GM10847 (cell line): ENCODE data around the gene MAGI2.

ENCODE experiments used
- POLR2A ChIP-seq: IDR thresholded peaks from 2 replicates; pipeline ENCODE4 v1.6.1; 2011; ENCODE audit not compliant: insufficient read length; ENCODE audit errors: extremely low read depth

The MAGI2 gene

DNA sequence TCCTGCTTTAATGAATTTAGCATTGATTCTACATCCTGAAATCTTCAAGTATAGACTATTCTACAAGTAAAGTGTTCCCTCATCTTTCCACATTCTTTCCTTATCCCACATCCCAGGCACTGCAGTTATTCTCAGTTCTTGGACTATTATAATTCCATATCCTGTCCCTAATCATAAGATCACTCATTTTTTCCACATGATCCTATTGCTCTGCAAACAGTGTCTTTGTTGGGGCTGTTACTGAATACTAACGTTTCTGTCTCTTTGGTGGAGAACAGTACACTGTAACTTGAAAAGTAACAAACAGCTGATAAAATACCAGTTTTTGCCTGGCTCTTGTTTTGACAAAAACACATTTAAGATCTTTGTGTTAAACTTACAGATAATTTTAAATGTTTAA lies 769.9 kb downstream of the MAGI2 start:
- no peak for TF ChIP-seq POLR2A

DNA sequence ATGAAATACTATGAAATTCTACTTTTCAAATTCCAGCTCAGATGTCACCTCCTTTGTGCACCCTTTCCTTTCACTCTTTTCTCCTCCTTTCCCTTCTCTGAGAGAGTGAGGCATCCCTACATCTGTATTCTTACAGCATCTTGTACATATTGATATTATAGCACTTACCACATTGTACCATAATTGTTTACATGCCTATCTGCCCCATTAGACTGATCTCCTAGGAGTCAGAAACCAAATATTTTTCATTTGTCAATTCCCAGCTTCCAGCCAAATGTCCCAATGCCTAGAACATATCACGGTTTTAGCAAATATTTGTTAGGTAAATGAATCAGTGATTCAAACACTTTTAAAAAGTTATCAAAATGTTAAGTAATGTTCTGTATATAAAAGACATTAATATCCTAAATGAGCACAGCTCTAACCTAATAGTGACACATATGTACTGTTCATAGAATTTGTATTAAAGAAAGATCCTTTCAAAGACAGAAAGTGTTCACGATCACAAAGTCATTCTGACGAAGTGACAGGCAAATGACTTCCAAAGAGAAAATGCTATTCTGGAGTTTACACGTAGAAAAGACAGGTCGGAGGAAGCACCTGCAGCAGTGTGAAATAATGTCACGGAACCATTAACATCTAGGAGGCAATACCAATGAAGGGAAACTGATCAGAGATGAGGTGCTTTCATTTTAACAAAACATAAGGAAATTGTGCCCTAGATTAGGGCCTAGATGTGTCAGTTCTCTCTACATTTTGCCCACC lies 774.2 kb downstream of the MAGI2 start:
- no peak for TF ChIP-seq POLR2A

DNA sequence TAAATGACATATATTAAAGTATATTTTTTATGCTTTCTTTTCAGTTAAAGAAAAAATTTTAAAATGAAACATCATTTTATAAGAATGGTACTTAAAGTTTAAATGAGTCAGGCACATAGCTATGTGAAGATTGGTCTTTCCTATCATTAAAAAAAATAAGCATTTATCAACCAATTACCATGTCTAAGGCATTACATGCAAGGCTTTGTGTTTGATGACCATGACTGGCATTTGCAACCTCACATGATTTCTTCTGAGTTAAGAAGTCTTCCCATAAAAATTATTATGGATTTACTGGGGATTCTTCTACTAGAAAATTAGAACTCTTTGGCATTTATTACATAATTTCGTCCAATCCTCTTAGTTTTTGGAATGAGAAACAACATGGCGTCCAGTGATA lies 776.1 kb downstream of the MAGI2 start:
- TF ChIP-seq POLR2A: no peak

DNA sequence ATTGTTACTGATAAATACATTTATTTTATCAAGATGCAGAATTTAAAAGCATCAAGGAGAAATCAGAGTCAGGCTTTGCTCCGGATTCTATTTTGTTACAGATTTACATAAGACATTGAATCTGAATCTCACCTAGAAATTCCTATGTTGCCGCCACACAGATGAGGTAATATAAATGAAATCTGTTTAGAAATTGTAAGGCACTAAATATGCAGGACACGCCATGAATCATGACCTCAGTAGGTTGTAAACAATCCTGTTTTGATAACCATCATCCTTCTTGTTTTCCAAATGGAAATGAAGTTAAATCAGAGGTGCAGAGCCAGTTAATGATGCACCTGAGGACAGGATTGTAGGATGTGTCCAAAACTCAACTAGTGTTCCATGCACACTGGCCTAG lies 778.0 kb downstream of the MAGI2 start:
- no peak for TF ChIP-seq POLR2A

DNA sequence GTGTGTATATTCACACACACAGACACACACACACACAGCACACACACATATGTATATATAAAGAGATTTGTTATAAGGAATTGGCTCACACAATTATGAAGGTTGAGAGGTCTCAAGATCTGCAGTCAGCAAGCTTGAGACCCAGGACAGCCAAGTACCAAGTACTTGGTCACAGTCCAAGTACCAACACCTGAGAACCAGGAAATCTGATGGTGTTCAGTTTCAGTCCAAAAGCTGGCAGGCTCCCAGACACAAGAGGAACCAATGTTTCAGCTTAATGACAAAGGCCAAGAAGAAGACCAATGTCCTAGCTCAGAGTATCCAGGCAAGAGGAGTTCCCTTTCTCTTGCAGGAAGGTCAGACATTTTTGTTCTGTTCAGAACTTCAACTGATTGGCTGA lies 780.2 kb downstream of the MAGI2 start:
- no peak for TF ChIP-seq POLR2A

DNA sequence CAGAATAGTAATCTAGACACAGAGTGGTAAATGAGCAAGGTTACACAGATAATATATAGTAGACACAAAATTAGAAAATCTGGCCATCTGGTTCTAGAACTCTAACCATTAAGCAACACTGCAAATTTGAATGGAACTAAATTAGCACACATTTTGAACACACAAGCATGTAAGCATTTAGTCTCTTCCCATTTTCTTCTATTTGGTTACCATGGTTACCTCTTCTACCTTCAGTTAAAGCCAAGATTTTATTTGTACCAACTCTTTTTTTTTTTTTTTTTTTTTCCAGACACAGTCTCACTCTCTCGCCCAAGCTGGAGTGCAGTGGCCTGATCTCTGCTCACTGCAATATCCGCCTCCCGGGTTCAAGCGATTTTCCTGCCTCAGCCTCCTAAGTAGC lies 790.5 kb downstream of the MAGI2 start:
- no peak for TF ChIP-seq POLR2A

DNA sequence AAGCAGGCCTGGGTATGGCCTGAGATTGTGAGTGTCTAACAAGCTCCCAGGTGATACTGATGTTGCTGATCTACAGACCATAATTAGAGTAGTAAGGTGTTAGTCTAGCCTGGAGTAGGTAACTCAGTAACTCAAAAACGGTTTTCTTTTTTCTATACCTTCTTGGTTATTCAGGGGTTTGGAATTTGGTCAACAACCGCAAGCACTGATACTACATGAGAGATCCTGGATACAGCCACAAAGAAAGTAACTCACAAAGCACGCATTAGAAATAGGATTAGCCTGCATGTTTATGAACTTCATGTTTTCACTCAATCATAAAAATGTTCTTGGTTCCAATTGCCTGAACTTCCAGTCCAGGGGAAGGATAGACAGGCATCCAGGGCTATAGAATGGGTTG lies 803.5 kb downstream of the MAGI2 start:
- TF ChIP-seq POLR2A: no peak

DNA sequence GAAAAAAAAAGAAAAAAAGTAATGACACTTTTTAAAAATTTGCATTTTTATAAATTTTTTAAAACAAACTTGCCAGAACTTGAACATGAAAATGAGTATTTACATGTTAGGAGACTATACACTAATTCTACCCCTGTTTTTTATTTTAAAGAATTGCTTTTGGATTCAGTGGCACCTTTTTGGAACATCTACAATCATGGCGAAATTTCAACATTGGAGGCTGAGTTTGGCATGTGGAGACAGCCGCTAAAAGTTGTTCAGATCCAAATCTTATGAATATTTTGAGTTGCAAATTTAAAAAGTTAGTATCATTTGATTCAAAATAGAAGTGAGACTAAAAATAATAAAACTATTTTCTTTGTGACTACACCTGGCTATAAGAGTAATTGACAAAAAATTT lies 804.2 kb downstream of the MAGI2 start:
- TF ChIP-seq POLR2A: no peak

DNA sequence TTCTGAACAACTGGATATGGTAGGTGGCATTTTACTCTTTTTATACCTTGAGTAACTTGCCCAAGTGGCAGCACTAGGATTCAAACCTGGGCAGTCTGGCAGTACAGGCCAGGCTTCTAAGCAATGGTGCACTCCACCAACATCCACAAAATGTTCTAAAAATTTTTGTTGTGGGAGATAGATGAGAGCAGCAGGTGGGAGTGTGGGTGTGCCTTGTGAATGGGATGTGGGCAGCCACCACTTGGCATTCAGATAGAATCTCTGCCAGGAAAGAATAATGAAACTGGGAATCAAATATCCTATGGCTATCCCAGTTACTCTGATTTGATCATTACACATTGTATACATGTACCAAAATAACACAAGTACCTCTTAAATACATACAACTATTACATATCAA lies 810.7 kb downstream of the MAGI2 start:
- no peak for TF ChIP-seq POLR2A

DNA sequence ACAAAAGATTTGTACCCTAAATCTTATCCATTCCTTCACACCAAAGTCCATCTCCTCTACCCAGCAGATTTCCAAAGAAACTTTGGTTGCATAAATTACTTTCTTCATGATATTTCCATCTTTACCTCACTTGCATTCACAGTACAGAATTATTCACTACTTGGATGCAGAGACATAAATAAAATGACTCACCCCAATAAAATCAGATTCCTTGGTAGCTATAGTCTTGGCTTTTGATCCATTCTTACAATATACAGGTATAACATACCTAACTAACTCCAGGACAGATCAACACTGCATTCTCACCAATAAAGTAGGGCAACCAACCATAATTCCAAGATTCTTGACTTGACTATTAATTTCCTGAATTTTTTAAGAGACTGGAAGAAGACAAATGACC lies 815.1 kb downstream of the MAGI2 start:
- TF ChIP-seq POLR2A: no peak

DNA sequence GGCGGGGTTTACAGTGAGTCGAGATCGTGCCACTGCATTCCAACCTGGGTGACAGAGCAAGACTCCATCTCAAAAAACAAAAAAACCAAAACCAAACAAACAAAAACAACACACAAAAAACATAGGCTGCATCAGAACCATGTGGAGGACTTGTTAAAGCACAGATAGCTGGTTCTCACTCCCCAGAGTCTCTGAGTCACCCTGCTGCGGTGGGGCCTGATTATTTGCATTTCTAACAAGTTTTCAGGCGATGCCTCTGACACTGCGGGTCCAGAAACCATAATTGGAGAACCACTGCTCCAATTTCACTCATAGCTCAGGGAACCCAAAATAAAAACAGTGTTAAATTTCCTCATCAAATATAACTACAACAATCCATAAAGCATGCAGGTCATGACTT lies 816.7 kb downstream of the MAGI2 start:
- TF ChIP-seq POLR2A: no peak

DNA sequence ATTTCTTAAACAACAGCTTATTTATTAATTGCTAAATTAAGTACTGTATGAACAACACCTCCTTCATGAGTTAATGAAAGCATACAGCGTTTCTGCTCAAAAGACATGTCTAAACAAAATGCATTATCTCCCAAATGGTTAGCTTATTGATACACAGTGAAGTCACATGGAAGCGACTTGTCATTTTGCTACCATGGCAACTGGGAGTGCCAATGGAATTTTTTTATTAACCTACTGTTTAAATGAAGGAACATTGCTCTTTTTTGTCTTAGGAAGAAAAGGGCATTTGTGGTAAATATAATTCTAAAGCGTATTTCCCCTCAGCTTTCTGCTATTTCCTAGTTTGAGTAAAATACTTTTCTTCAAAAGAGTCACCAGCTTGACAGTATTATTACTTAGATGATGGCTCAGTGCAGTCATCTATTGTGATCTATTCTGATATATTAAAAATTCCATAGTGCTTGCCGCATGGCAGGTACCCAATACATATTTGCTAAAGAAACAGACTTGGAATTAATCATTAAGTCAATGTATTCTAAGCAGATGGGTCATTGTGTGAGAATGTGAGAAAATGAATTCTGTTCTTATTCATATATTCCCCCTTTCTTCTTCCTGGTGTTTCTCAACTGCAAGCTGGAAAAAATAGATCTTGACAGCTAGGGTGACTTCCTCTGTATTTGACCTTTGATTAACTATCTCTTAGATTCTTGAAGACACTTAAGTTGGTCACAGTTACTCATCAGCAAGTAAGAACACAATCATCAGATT lies 818.3 kb downstream of the MAGI2 start:
- no peak for TF ChIP-seq POLR2A

DNA sequence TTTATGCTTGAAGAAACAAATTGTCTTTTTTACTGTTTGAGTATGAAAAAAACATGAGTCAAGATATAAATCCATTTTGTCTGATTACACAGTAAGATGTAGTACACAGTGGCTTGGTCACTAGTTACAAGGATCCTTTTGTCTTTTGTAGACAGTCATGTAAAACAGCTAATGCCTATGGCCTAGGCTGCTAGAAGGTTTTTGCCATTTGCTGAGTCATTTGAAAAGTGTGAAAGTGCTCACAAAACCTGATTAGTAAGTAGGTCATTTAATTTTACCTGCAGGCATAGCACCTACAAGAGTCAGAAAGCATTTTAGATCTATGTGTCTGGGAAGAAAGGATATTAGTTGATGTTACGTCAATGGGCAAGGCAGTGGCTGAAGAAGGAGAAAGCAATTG lies 819.4 kb downstream of the MAGI2 start:
- no peak for TF ChIP-seq POLR2A

DNA sequence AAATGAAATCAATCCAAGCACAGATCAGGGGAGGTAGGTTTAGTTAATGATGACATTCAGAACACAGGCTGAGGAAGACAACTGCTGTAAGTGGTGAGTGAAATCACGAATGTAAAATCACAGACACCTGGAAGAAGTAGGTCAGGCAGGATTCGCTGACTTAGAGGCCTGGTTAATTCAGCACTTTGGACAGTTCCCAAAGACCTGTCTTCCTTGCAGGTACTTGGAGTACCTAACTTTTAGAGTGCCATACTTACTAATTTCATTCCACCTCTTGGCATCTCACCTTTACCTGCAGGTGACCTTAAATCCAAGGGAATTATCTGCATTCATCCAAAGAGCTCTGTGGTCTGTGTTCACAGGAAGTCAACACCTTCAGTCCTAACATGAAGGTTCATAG lies 832.5 kb downstream of the MAGI2 start:
- TF ChIP-seq POLR2A: no peak

DNA sequence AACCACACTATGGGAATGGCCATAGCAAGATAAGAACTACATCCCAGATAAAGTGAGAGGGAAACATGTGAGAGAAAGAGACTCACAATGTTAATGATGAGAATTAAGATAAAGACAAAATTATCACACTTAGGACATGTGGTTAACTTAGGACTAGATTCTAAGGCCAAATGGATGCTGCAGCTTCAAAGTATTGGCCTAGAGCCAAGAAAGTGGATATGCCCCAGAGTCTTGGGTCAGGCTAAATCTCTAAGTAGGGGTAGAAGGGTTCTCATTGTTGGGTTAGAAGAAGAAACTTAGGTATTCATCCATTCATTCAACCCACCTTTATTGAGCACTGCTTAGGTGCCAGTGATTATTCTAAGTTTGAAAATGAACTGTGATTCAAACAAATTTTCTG lies 836.9 kb downstream of the MAGI2 start:
- TF ChIP-seq POLR2A: no peak

DNA sequence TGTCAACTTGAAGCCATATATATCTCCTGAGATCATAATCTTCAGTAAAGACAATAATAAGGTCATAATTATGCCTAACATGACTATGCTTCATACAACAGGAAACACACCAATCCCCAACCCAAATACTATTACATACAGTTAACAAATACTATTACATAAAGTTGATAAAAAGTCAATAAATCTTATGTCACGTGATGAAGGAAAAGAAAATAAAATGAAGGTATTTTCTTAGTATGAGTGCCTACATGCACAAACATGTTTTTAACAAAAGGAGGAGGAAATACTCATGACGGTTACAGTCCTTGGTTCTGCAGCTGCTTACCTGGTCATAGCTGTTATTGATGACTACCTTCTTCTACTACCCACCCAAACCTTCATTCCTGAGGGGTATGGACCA lies 844.2 kb downstream of the MAGI2 start:
- TF ChIP-seq POLR2A: no peak

DNA sequence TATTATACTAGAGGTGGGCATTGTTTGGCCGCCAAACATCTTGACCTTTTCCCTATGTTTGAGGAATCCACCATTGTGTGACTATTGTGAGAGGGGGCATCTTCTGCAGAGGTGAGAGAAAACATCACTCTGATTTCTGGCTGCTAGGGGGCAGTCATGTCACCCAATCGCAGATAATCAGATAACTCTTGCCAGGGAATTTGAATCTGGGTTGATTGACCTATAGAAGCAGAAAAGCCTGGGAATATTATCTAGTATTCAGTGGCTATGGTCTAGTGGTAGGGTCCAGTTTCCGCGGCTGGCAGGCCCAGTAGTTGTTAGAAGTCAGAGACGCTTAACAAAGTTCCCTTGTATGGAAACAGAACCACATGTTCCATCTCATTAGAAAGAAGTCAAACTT lies 846.4 kb downstream of the MAGI2 start:
- TF ChIP-seq POLR2A: no peak

DNA sequence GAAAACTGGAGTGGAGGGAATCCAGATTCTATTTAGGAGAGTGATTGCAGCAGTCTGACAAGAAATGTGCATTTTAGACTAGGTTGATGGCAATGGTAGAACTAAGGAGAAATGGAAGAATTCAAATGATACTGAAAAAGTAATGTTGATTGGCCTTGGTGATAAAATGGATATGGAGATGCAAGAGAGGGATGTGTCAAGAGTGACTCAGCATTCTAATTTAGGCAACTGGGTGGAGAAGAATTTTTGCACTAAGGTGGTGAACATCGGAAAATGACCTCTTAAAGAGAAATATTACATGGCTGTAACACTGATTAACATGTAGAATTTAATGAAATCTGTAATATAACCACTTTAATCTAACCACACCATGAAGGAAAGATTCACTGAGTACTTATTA lies 848.3 kb downstream of the MAGI2 start:
- TF ChIP-seq POLR2A: no peak

DNA sequence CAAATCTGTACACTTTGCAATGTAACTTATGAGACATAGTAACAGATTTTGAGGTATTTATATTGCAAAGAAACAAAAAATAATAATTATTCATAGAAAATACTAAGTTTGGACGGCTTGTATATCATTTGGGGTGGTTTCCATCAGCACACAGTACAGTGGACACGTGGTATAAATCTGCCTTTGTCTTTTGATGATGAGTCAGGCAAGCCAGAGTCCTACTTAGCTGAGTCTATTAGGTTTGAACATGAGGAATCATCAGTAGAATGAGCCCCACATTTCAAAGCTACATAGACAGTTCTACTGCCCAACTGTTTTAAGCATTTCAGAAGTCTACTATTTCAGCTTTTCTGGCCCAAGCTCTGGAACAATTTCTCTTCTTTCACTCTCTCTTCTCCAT lies 851.7 kb downstream of the MAGI2 start:
- no peak for TF ChIP-seq POLR2A
